Astrocyte of the cerebellum (primary cell): ENCODE results near the gene AHNAK2.

ENCODE experiments used
- DNase-seq: peaks from one replicate; pipeline ENCODE4 v3.0.0-alpha.2; 2011; ENCODE audit warnings: low read depth
- H3K4me3 ChIP-seq: 2 replicates; pipeline ENCODE4 v1.5.1; 2011; ENCODE audit warnings: mild to moderate bottlenecking, low read depth, low read length, moderate library complexity
- in situ Hi-C: cut with HindIII; loops from 2 replicates; pipeline ENCODE4 v1.10.0; 2017; ENCODE audit warnings: low sequenced_read_pairs
- TF ChIP-seq, protein P1 (sequence below): IDR thresholded peaks from 2 replicates; pipeline ENCODE4 v1.5.1; 2012; ENCODE audit warnings: low read length, low read depth, moderate library complexity, mild to moderate bottlenecking; ENCODE audit errors: missing control alignments

AHNAK2 gene

DNA sequence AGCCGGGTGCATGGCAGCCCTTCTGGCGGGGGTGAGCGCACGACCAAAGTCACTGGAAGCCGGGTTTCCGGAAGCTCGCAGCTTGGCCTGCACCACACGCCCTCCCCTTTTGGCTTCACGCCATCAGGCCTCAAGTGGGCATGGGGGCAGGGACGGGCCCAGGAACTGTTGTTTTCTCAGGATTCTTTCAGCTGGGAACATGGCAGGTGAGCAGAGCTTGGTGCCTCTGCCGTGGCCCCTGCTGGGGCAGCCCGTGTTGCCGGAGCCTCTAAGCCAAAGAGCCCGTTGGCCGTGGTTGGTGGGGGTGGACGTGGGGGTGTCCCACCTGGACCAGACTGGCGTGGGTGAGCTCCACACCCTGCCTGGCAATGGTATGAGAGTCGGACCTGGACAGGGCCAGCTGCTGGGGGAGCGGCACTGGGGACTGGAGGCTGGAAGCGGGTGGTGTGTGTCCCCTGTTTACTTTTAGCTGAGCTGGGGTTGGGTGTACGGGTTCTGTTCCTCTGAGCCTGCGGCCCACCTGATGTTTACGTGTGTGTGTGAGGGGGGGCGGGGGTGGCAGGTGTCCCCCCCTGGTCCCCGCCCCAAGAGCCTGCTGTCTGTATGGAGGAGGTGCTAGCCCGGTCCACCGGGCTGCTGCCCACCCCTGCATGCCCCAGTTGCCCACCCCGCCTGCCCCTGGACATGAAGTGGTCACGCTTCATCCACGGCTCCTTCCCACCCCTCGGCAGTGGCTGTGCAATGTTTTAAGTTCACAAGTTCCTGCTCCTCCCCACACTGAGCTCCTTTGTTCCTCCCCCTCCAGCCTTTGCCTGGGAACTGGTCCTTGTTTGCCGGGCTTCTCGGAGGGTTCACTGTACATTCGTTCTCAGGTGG is 82.2 kb downstream of the AHNAK2 start:
- TF ChIP-seq, protein P1, sequence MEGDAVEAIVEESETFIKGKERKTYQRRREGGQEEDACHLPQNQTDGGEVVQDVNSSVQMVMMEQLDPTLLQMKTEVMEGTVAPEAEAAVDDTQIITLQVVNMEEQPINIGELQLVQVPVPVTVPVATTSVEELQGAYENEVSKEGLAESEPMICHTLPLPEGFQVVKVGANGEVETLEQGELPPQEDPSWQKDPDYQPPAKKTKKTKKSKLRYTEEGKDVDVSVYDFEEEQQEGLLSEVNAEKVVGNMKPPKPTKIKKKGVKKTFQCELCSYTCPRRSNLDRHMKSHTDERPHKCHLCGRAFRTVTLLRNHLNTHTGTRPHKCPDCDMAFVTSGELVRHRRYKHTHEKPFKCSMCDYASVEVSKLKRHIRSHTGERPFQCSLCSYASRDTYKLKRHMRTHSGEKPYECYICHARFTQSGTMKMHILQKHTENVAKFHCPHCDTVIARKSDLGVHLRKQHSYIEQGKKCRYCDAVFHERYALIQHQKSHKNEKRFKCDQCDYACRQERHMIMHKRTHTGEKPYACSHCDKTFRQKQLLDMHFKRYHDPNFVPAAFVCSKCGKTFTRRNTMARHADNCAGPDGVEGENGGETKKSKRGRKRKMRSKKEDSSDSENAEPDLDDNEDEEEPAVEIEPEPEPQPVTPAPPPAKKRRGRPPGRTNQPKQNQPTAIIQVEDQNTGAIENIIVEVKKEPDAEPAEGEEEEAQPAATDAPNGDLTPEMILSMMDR: no peak
- in situ Hi-C loops: no loop called here
- no peak overlapping the region for H3K4me3 ChIP-seq

DNA sequence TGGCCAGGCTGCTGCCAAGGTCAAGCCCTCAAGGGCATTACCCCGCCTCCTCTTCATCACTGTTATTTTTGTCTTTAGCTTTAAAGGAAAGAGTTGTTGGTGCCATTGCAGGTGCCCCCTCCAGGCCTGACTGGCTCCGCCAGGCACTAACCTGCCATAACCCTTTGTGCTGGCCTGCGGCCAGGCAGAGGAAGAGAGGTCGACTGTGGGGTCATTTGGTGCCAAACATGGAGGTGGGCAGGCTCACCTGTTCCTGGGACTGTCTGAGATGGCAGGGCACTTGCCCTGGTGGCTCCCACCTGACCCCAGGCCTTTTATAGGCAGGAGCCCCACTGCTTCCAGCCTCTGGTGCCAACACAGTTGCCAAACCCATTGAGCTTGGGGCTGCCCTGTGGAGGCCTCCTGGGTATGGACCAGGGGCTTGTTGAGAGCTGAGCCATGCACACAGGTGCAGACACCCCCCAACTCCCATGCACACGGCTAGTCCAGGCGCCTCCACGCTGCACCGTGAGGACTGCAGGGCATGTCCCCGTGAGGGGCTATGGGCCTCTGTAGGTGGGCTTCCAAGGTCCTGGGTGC is 82.9 kb downstream of the AHNAK2 start:
- TF ChIP-seq, protein P1: no peak
- in situ Hi-C loops: no loop called here
- H3K4me3 ChIP-seq: no peak overlapping the region
- DNase-seq: no peak

More for the DNA sequence above, 82.2 kb downstream of the AHNAK2 start:
- no peak for DNase-seq

DNA sequence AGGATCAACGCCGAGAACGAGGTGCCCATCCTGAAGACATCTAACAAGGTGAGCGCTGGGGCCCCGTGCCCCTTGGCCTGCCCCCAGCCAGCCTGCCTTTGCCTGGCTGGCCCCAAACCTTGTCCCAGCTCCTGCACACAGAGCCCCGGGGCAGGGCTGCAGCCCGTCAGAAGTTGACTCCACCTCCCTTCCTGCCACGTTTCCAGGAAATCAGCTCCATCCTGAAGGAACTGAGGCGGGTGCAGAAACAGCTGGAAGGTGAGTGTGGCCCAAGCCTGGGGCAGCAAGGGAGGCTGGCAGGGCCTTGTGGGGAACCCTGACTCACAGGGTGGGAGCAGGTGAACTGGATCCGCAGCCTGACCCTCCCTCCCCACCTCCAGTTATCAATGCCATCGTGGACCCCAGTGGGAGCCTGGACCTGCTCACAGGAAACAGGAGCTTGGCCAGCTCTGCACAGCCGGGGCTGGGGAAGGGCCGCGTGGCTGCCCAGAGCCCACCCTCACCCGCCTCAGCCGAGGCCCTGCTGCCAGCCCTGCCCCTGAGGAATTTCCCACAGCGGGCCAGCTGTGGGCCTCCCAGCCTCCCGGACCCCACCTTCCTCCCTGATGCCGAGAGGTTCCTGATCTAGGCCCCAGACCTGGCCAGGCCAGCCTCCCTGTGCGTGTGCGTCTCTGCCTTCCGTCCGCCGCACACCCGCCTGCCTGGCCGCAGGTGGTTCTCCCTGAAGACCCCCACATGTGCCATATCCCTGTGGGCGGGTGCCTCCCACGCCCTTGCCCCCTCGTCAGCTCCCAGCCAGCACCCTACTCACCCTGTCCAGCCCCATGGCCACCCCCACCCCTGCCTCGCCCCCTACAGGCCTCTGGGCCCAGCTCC is 83.6 kb downstream of the AHNAK2 start:
- in situ Hi-C loops: no loop called here
- no peak for DNase-seq
- TF ChIP-seq, protein P1: no peak
- H3K4me3 ChIP-seq: no peak overlapping the region

DNA sequence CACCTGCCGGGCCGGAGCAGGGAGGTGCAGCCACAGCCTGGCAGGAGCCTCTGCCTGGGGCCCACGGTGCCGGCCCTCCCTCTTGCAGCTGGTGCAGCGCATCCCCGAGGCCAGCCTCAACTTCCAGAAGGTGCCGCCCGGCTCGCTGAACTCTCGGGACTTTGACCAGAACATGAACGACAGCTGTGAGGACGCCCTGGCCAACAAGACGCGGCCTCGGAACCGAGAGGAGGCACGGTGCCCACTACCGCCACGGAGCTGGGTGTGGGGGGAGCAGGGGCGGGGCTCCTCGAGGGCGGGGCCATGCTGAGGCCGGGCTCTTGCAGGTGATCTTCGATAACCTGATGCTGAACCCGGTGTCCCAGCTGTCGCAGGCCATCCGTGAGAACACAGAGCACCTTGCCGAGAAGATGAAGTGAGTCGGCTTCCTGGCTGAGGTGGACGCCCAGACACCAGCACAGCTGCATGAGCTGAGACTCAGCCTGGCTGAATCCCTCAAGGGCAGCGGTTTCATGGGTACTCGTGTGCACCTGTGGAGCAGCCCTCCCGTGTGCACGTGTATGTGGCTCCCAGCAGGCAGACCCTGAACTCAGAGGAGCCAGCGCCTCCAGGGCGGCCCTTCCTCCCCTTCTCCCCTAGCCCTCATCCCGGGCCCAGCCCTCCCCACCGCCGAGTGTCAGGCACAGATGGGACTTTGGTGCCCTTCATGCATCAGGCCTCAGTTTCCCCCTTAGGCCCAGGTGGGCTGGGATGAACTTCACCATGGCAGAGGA is 84.6 kb downstream of the AHNAK2 start:
- DNase-seq: no peak
- H3K4me3 ChIP-seq: no peak overlapping the region
- in situ Hi-C loops: no loop called here
- TF ChIP-seq, protein P1: no peak

DNA sequence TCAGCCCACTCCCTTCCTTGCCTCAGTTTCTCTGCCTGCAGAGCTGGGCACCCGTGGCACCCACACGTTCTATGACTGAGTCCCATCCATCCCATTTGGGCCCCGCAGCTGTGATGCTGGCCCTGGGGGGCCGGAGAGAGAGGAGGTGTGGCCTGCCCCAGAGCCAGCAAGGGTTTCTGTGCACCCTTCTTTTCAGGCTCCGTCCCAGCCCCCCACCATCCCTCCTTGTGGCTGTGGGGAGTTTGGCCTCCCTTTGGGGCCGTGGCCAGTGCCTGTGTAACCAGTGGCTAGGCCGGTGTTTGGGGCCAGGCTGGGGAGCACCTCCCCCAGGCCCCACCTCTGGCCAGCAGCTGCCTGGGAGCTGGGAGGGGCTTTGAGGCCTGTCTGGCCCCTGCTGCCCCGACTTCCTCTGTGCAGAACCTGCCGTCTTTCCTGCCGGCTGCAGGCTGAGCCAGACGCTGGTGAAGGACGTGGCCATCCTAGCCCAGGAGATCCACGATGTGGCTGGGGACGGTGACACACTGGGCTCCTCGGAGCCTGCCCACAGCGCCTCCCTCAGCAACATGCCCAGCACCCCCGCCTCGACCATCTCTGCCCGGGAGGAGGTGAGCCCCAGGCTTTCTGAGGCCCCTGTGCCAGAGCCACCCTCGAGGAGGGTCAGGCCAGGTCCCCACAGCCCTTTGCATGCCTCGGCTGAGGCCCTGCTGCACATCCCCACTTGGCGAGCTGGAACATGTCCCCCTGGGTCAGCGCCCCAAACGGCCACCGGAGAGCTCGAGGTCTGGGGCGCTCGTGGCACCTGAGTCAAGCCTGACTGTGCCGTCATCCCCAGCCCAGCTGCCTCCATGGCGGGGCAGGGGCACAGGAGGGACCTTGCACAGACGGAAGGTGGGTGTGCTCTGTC is 85.4 kb downstream of the AHNAK2 start:
- in situ Hi-C loops: no loop called here
- H3K4me3 ChIP-seq: no peak overlapping the region
- TF ChIP-seq, protein P1: no peak
- no peak for DNase-seq
